T-cell (primary cell): Measurements from ENCODE around the gene ABCA10. TPM values are rescaled to one million over a fixed set of nuclear protein-coding genes. Genes with fewer than 3 reads are reported as not detected.

Experiments used
- ATAC-seq, 4 experiments: fragments of 200-7000 bp in 3 of 4; fragments of 150-1000 bp in 1 of 4; cut with Tn5 transposase; replicated peaks in 1 of 4; 1 replicate in 3 of 4; 2 replicates in 1 of 4; pipeline ENCODE4 v1.10.0; 2021; ENCODE audit warnings: moderate library complexity in 3 of 4, mild to moderate bottlenecking in 2 of 4, moderate number of reproducible peaks in 1 of 4
- CTCF ChIA-PET, 2 donors: fragments of 300-600 bp; sonication (Branson Sonifier 250); formaldehyde crosslinking; loops; one replicate each; lab custom pipeline; 2022; ENCODE audit warnings: antibody characterized with exemption in 2 of 2; lab: Charles Lee
- POLR2A ChIA-PET, 2 donors: fragments of 300-600 bp; sonication (Branson Sonifier 250); formaldehyde crosslinking; loops; one replicate each; lab custom pipeline; 2022; ENCODE audit warnings: antibody characterized with exemption in 2 of 2; lab: Charles Lee
- DNase-seq, 35 experiments: peaks; one replicate each; pipeline versions ENCODE4 v3.0.0 to v3.0.0-alpha.2; 2013 to 2023
- H3K27ac ChIP-seq: one replicate; pipeline ENCODE4 v1.5.1; 2013; ENCODE audit warnings: low read length
- H3K27me3 ChIP-seq, 2 experiments: replicated peaks in 1 of 2; 1 replicate in 1 of 2; 2 replicates in 1 of 2; pipeline versions ENCODE4 v1.6.1 to v1.7.0; 2013; ENCODE audit warnings: low read length in 1 of 2, mixed read lengths in 1 of 2; ENCODE audit not compliant: control insufficient read depth in 2 of 2, insufficient read depth in 2 of 2; ENCODE audit errors: extremely low read depth in 1 of 2
- H3K36me3 ChIP-seq, 2 donors: 1 replicate in 1 of 2; 2 replicates in 1 of 2; pipeline versions ENCODE4 v1.6.1 to v1.7.0; 2013; ENCODE audit warnings: low read length in 1 of 2; ENCODE audit not compliant: control insufficient read depth in 2 of 2, insufficient read depth in 1 of 2; ENCODE audit errors: extremely low read depth in 1 of 2
- H3K4me1 ChIP-seq, 2 experiments: 1 replicate in 1 of 2; 2 replicates in 1 of 2; pipeline versions ENCODE4 v1.6.1 to v1.7.0; 2013; ENCODE audit warnings: low read length in 2 of 2, mixed read lengths in 1 of 2; ENCODE audit not compliant: insufficient read depth in 2 of 2, control insufficient read depth in 1 of 2; ENCODE audit errors: extremely low read depth in 1 of 2
- H3K4me3 ChIP-seq, 2 donors: 1 replicate in 1 of 2; 2 replicates in 1 of 2; pipeline versions ENCODE4 v1.5.1 to v1.7.0; 2013; ENCODE audit warnings: mild to moderate bottlenecking in 2 of 2, low read length in 1 of 2, moderate library complexity in 1 of 2; ENCODE audit not compliant: control insufficient read depth in 1 of 2; ENCODE audit errors: extremely low read depth in 1 of 2
- H3K9me3 ChIP-seq: 2 replicates; pipeline ENCODE4 v1.7.0; 2013
- H3K27ac Mint-ChIP-seq, 2 donors: one replicate each; pipeline ENCODE4 v1.8.0; 2020 to 2021; ENCODE audit warnings: mild to moderate bottlenecking in 2 of 2, mixed read lengths in 2 of 2
- H3K27me3 Mint-ChIP-seq, 2 donors: one replicate each; pipeline ENCODE4 v1.8.0; 2021 to 2022; ENCODE audit warnings: mixed read lengths in 2 of 2
- H3K36me3 Mint-ChIP-seq: one replicate; pipeline ENCODE4 v1.8.0; 2021; ENCODE audit warnings: mixed read lengths
- H3K4me1 Mint-ChIP-seq, 3 donors: one replicate each; pipeline ENCODE4 v1.8.0; 2020 to 2022; ENCODE audit warnings: mixed read lengths in 3 of 3, mild to moderate bottlenecking in 1 of 3
- H3K4me3 Mint-ChIP-seq, 3 donors: one replicate each; pipeline ENCODE4 v1.8.0; 2020 to 2022; ENCODE audit warnings: mild to moderate bottlenecking in 3 of 3, mixed read lengths in 3 of 3, moderate library complexity in 3 of 3
- H3K9me3 Mint-ChIP-seq, 3 donors: one replicate each; pipeline ENCODE4 v1.8.0; 2020 to 2022; ENCODE audit warnings: mixed read lengths in 3 of 3
- WGBS: methylation state at CpG from one replicate; pipeline ENCODE4 v1.1.5; 2013; ENCODE audit warnings: missing lambda C conversion rate; ENCODE audit not compliant: insufficient coverage; 5-methylcytosine and 5-hydroxymethylcytosine counted together
- total RNA-seq, 35 experiments: library from RNA in 6 of 35; stranded (reverse) in 6 of 35; fragments of 120-200 nt in 1 of 35; gene quantifications; one replicate each; pipeline versions ENCODE4 v1.2.1 to v1.2.4 and lab custom pipeline; 2013 to 2026

The ABCA10 gene
- total RNA-seq, 5 donors from 2014 or later (not counting 1 experiment from before 2014, with no cell fraction given) = 1.4 to 3.5 (median 1.6) TPM

DNA sequence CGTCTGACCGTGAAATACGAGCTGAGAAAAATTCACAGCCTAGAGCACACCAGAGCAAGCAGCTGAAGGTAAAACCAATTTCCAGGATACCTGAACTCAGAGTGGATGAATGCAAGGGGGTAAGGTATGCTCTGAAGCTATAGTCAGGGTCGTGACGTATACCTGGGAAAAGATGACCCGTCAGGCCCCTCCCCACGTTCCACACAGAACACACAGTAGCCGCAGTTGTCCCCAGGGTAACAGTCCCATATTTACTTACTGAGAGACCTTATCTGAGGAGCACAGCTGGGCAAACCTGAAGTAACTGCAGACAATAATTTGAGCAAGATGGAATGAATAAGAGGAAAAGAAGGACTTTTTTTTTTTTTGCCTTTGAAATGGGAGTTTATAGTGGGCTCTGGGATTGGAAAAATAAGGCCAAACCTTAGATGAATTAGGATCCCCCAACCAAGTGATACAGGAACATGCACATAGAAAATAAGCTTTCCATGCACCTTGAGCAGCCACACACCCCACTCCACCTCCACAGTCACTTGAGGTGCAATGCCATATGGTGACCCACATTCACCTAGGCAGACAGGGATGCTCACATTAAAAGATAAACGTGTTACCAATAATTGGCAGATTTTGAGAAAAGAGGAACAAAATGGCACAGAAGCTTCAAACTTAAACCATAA is 124.9 kb downstream of the ABCA10 start:
- no peak overlapping the region for H3K27ac Mint-ChIP-seq
- H3K4me3 Mint-ChIP-seq = no peak overlapping the region
- Histone ChIP-seq H3K27me3 (no peaks in the 10 kb centered on the region), H3K27ac (no peak overlapping the region), H3K36me3 (no peaks in the 10 kb centered on the region), H3K9me3 (no peaks in the 10 kb centered on the region), H3K4me3 (no peak overlapping the region), H3K4me1 (no peaks in the 10 kb centered on the region)
- DNase-seq (no peak), ATAC-seq (no peak)
- no peaks in the 10 kb centered on the region for H3K9me3 Mint-ChIP-seq
- no peaks in the 10 kb centered on the region for H3K27me3 Mint-ChIP-seq
- no CpG with 5 or more reads among the region's 9 CpGs for WGBS
- no peaks in the 10 kb centered on the region for H3K4me1 Mint-ChIP-seq
- ChIA-PET POLR2A (no interaction called here), CTCF (interaction anchor here in 1 of 2 donors (0.7 kb wide), 1 partner anchor 411 kb away, joined by 3 read pairs; no protein-coding TSS in a partner anchor)
- H3K36me3 Mint-ChIP-seq = no peaks in the 10 kb centered on the region

DNA sequence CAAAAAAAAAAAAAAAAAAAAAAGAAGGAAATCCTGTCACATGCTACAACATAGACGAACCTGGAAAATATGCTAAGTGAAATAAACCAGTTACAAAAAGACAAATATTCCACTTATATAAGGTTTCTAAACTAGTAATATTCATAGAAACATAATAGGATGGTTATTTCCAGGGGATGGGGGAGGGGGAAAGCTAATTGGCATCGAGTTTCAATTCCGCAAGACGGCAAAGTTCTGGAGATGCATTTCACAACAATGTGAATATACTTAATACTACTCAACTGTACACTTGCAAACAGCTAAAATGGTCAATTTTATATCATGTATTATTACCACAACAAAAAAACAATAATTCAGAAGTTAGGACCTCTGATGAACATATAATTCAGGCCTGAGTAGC is 130.0 kb downstream of the ABCA10 start:
- no peak overlapping the region for H3K27ac Mint-ChIP-seq
- no peak overlapping the region for H3K4me3 Mint-ChIP-seq
- Histone ChIP-seq H3K9me3 (no peaks in the 10 kb centered on the region), H3K27me3 (no peaks in the 10 kb centered on the region), H3K36me3 (no peaks in the 10 kb centered on the region), H3K4me1 (no peaks in the 10 kb centered on the region), H3K4me3 (no peak overlapping the region), H3K27ac (no peak overlapping the region)
- H3K9me3 Mint-ChIP-seq = no peaks in the 10 kb centered on the region
- no peak for ATAC-seq
- H3K36me3 Mint-ChIP-seq = no peaks in the 10 kb centered on the region
- ChIA-PET CTCF (no interaction called here), POLR2A (no interaction called here)
- peaks cover 0 to 1% (median 0%) of the 10 kb centered on the region in 3 donors for H3K4me1 Mint-ChIP-seq
- no CpG with 5 or more reads among the region's 4 CpGs for WGBS
- H3K27me3 Mint-ChIP-seq = peaks cover 0 to under 1% of the 10 kb centered on the region in 2 donors
- DNase-seq = no peak

Other genes starting within 250 kb of the ABCA10 start
- gene ABCA9, start 167.9 kb downstream of the ABCA10 start, total RNA-seq = under 1 TPM in 3 of 5 donors, not detected in 2; 0.05 to 0.06 (median 0.06) TPM
- 1 to 10 TPM in 1 of 5 donors, under 1 TPM in 4; 0.25 to 1.2 (median 0.79) TPM for gene ABCA6, start 86.9 kb downstream of the ABCA10 start, total RNA-seq
- gene ABCA5, start 98.3 kb upstream of the ABCA10 start, total RNA-seq = 10 to 100 TPM; 31.9 to 45.2 (median 42.7) TPM
- gene MAP2K6, start 185.9 kb upstream of the ABCA10 start, total RNA-seq = 10 to 100 TPM; 10.4 to 25.1 (median 11.5) TPM